ENCODE data around the gene CFAP90. TPM values are rescaled to one million over a fixed set of nuclear protein-coding genes. Genes with fewer than 3 reads are reported as not detected.

CFAP90 gene
- total RNA-seq, 6 donors from 2014 or later, result 0.54 to 11.3 (median 6.0) TPM

- Histone ChIP-seq H3K4me3 (no peak overlapping the region), H3K27me3 (no peaks in the 10 kb centered on the region), H3K36me3 (peaks cover 5 to 90% (median 36%) of the 10 kb centered on the region in 4 donors), H3K27ac (peak overlapping the region in 2 of 4 donors; percentile 52 to 69), H3K4me1 (peaks cover 26 to 71% (median 28%) of the 10 kb centered on the region in 4 donors), H3K9me3 (no peaks in the 10 kb centered on the region)
- ATAC-seq (ENCODE audit: low FRiP score in 2 of 2) (no peak), DNase-seq (no peak)
- WGBS, 2 donors, result 94 to 95% methylated on average over 2 of the region's 2 CpGs
- TF ChIP-seq EP300 (IDR thresholded peaks at IDR 0.05), result no peak
These were observed 30.9 kb upstream of the CFAP90 start for GRCh38 chr5:7881816-7882215.

GRCh38 chr5:7881091-7881490 is 30.2 kb upstream of the CFAP90 start:
- H3K4me1 ChIP-seq, result peaks cover 26 to 70% (median 34%) of the 10 kb centered on the region in 4 donors
- no peak for TF ChIP-seq POLR2AphosphoS5 (IDR thresholded peaks at IDR 0.05)
- no peak for TF ChIP-seq POLR2A (IDR thresholded peaks at IDR 0.05)
- no peak for TF ChIP-seq CTCF (IDR thresholded peaks at IDR 0.05)
- no peak for TF ChIP-seq EP300 (IDR thresholded peaks at IDR 0.05)
- DNase-seq (no peak), ATAC-seq (ENCODE audit: low FRiP score in 2 of 2) (no peak)
- no peak overlapping the region for H3K4me3 ChIP-seq
- 70 to 71% methylated on average over 4 of the region's 4 CpGs for WGBS, 2 donors
- H3K36me3 ChIP-seq, result peaks cover 6 to 90% (median 38%) of the 10 kb centered on the region in 4 donors
- no peaks in the 10 kb centered on the region for H3K9me3 ChIP-seq
- peak overlapping the region in 3 of 4 donors; percentile 6 to 52 (median 11) for H3K27ac ChIP-seq
- H3K27me3 ChIP-seq, result no peaks in the 10 kb centered on the region

- peaks cover 11 to 86% (median 36%) of the 10 kb centered on the region in 4 donors for H3K36me3 ChIP-seq
- peak in 1 of 4 donors; percentile 54 for TF ChIP-seq EP300 (IDR thresholded peaks at IDR 0.05)
- no peak for TF ChIP-seq CTCF (IDR thresholded peaks at IDR 0.05)
- H3K4me3 ChIP-seq, result no peak overlapping the region
- H3K27me3 ChIP-seq, result no peaks in the 10 kb centered on the region
- no peaks in the 10 kb centered on the region for H3K9me3 ChIP-seq
- peaks cover 26 to 54% (median 32%) of the 10 kb centered on the region in 4 donors for H3K4me1 ChIP-seq
- H3K27ac ChIP-seq, result peak overlapping the region; percentile 36 to 76 (median 55)
- DNase-seq (no peak), ATAC-seq (ENCODE audit: low FRiP score in 2 of 2) (peak; percentile 50 to 69)
These were observed 27.5 kb upstream of the CFAP90 start for GRCh38 chr5:7878381-7878873.

GRCh38 chr5:7877851-7878250 is 26.9 kb upstream of the CFAP90 start:
- Histone ChIP-seq H3K9me3 (no peaks in the 10 kb centered on the region), H3K4me3 (no peak overlapping the region), H3K4me1 (peaks cover 26 to 51% (median 34%) of the 10 kb centered on the region in 4 donors), H3K36me3 (peaks cover 11 to 81% (median 36%) of the 10 kb centered on the region in 4 donors), H3K27me3 (no peaks in the 10 kb centered on the region), H3K27ac (peak overlapping the region; percentile 36 to 76 (median 55))
- TF ChIP-seq POLR2AphosphoS5 (IDR thresholded peaks at IDR 0.05), result no peak
- no peak for TF ChIP-seq CTCF (IDR thresholded peaks at IDR 0.05)
- TF ChIP-seq EP300 (IDR thresholded peaks at IDR 0.05), result no peak
- no peak for TF ChIP-seq POLR2A (IDR thresholded peaks at IDR 0.05)
- no peak for ATAC-seq (ENCODE audit: low FRiP score in 2 of 2)
- DNase-seq, result no peak
- 59 to 70% methylated on average over 9 of the region's 9 CpGs for WGBS, 2 donors

- H3K4me1 ChIP-seq, result peaks cover 24 to 45% (median 40%) of the 10 kb centered on the region in 4 donors
- TF ChIP-seq CTCF (IDR thresholded peaks at IDR 0.05), result no peak
- TF ChIP-seq POLR2A (IDR thresholded peaks at IDR 0.05), result no peak
- no peak for TF ChIP-seq POLR2AphosphoS5 (IDR thresholded peaks at IDR 0.05)
- no peak for TF ChIP-seq EP300 (IDR thresholded peaks at IDR 0.05)
- H3K36me3 ChIP-seq, result peaks cover 11 to 76% (median 36%) of the 10 kb centered on the region in 4 donors
- H3K4me3 ChIP-seq, result no peak overlapping the region
- H3K27ac ChIP-seq, result peak overlapping the region in 2 of 4 donors; percentile 44 to 59
- no peaks in the 10 kb centered on the region for H3K9me3 ChIP-seq
- no peaks in the 10 kb centered on the region for H3K27me3 ChIP-seq
- no peak for ATAC-seq (ENCODE audit: low FRiP score in 2 of 2)
- DNase-seq, result peak in 1 of 2 donors; percentile 36
- 68 to 77% methylated on average over 3 of the region's 3 CpGs for whole genome bisulfite sequencing, 2 donors
These were observed 25.9 kb upstream of the CFAP90 start for GRCh38 chr5:7876867-7877266.
